ENCODE measurements around the gene ATP8A2. TPM values are rescaled to one million over a fixed set of nuclear protein-coding genes. Genes with fewer than 3 reads are reported as not detected.

ATP8A2 gene
- total and polyA plus RNA-seq, 2 of the 8 experiments (the other 6 are each of a cell fraction or from before 2014, with no cell fraction given) = 2.4 to 8.3 TPM

- TF ChIP-seq CHD7 (IDR thresholded peaks at IDR 0.05; ENCODE audit: insufficient replicate concordance, low read length) (no peak), EGR1 (IDR thresholded peaks at IDR 0.05; ENCODE audit: borderline replicate concordance, low read depth, low read length) (no peak), MAX (IDR thresholded peaks at IDR 0.05) (no peak), CEBPB (IDR thresholded peaks at IDR 0.05; ENCODE audit: low read depth, low read length) (no peak)
These were observed 577.1 kb downstream of the ATP8A2 start (continued) for GRCh38 chr13:25948910-25949309.

Data from H1 (cell line).